ENCODE data around the gene SPRED2.
A peak's percentile ranks its signal among the peaks of the same experiment; 100 is the strongest.

The SPRED2 gene

GRCh38 chr2:65432227-65433190 is at the start of gene SPRED2:
TSS of gene SPRED2 (minus strand) at chr2:65432599. CDS start at chr2:65431987, 612 bp downstream.
- DNase-seq (ENCODE audit: low spot score), result peak; percentile 87

- no peak for DNase-seq (ENCODE audit: low spot score)
Observed at GRCh38 chr2:65481961-65482360, 49.6 kb upstream of the SPRED2 start.

GRCh38 chr2:65479524-65479923 is 47.1 kb upstream of the SPRED2 start:
- DNase-seq (ENCODE audit: low spot score), result no peak

GRCh38 chr2:65478498-65479135 is 46.2 kb upstream of the SPRED2 start:
- DNase-seq (ENCODE audit: low spot score), result no peak

GRCh38 chr2:65477590-65477989 is 45.2 kb upstream of the SPRED2 start:
- DNase-seq (ENCODE audit: low spot score), result no peak

GRCh38 chr2:65476778-65477177 is 44.4 kb upstream of the SPRED2 start:
- no peak for DNase-seq (ENCODE audit: low spot score)

GRCh38 chr2:65475000-65475399 is 42.6 kb upstream of the SPRED2 start:
- DNase-seq (ENCODE audit: low spot score), result no peak

- DNase-seq (ENCODE audit: low spot score), result no peak
Observed at GRCh38 chr2:65473045-65473444, 40.6 kb upstream of the SPRED2 start.

- no peak for DNase-seq (ENCODE audit: low spot score)
Observed at GRCh38 chr2:65471409-65471808, 39.0 kb upstream of the SPRED2 start.

GRCh38 chr2:65466551-65466950 is 34.2 kb upstream of the SPRED2 start:
- no peak for DNase-seq (ENCODE audit: low spot score)

- no peak for DNase-seq (ENCODE audit: low spot score)
Observed at GRCh38 chr2:65465857-65466256, 33.5 kb upstream of the SPRED2 start.

GRCh38 chr2:65465124-65465523 is 32.7 kb upstream of the SPRED2 start:
- no peak for DNase-seq (ENCODE audit: low spot score)

- no peak for DNase-seq (ENCODE audit: low spot score)
Observed at GRCh38 chr2:65464604-65465003, 32.2 kb upstream of the SPRED2 start.

- no peak for DNase-seq (ENCODE audit: low spot score)
Observed at GRCh38 chr2:65458999-65459398, 26.6 kb upstream of the SPRED2 start.

GRCh38 chr2:65456886-65457285 is 24.5 kb upstream of the SPRED2 start:
- no peak for DNase-seq (ENCODE audit: low spot score)

GRCh38 chr2:65456064-65456463 is 23.7 kb upstream of the SPRED2 start:
- DNase-seq (ENCODE audit: low spot score), result no peak

- DNase-seq (ENCODE audit: low spot score), result no peak
Observed at GRCh38 chr2:65453916-65454315, 21.5 kb upstream of the SPRED2 start.

- no peak for DNase-seq (ENCODE audit: low spot score)
Observed at GRCh38 chr2:65452150-65452895, 19.9 kb upstream of the SPRED2 start.

GRCh38 chr2:65450810-65451209 is 18.4 kb upstream of the SPRED2 start:
- DNase-seq (ENCODE audit: low spot score), result no peak

- DNase-seq (ENCODE audit: low spot score), result no peak
Observed at GRCh38 chr2:65450393-65450792, 18.0 kb upstream of the SPRED2 start.

- DNase-seq (ENCODE audit: low spot score), result no peak
Observed at GRCh38 chr2:65443509-65444186, 11.2 kb upstream of the SPRED2 start.

- no peak for DNase-seq (ENCODE audit: low spot score)
Observed at GRCh38 chr2:65442420-65443020, 10.1 kb upstream of the SPRED2 start.
